KMS-11 (cell line): ENCODE results near the gene TRMO.

Experiments
- H2AFZ ChIP-seq: fragments of 200-600 bp; sonication (generic); 2 replicates; pipeline ENCODE4 v1.6.1; 2016; ENCODE audit warnings: antibody characterized with exemption, mixed run types, low read depth
- H3K27ac ChIP-seq: fragments of 200-600 bp; sonication (generic); 2 replicates; pipeline ENCODE4 v1.6.1; 2016; ENCODE audit warnings: mild to moderate bottlenecking, mixed run types
- H3K27me3 ChIP-seq: fragments of 200-600 bp; sonication (generic); 2 replicates; pipeline ENCODE4 v1.6.1; 2017; ENCODE audit warnings: mild to moderate bottlenecking, low read depth, mixed run types, moderate library complexity; ENCODE audit not compliant: insufficient read depth
- H3K36me3 ChIP-seq: fragments of 200-600 bp; sonication (generic); 2 replicates; pipeline ENCODE4 v1.6.1; 2017; ENCODE audit warnings: mild to moderate bottlenecking, mixed run types; ENCODE audit not compliant: insufficient read depth
- H3K4me1 ChIP-seq: fragments of 200-600 bp; sonication (generic); 2 replicates; pipeline ENCODE4 v1.6.1; 2016; ENCODE audit warnings: mild to moderate bottlenecking, low read depth, mixed run types; ENCODE audit not compliant: poor library complexity, severe bottlenecking
- H3K4me2 ChIP-seq: fragments of 200-600 bp; sonication (generic); 2 replicates; pipeline ENCODE4 v1.7.0; 2016; ENCODE audit warnings: mild to moderate bottlenecking, mixed run types
- H3K4me3 ChIP-seq: fragments of 200-600 bp; sonication (generic); IDR thresholded peaks from 2 replicates; pipeline ENCODE4 v1.6.1; 2017; ENCODE audit warnings: low read depth, low read length, mixed read lengths; ENCODE audit not compliant: insufficient read depth
- H3K79me2 ChIP-seq: fragments of 200-600 bp; sonication (generic); 2 replicates; pipeline ENCODE4 v1.6.1; 2016; ENCODE audit warnings: low read depth, mixed run types; ENCODE audit not compliant: insufficient read depth
- H3K9ac ChIP-seq: fragments of 200-600 bp; sonication (generic); 2 replicates; pipeline ENCODE4 v1.6.1; 2016; ENCODE audit warnings: mild to moderate bottlenecking, mixed run types
- H4K20me1 ChIP-seq: fragments of 200-600 bp; sonication (generic); 2 replicates; pipeline ENCODE4 v1.6.1; 2016; ENCODE audit warnings: mild to moderate bottlenecking, mixed run types; ENCODE audit not compliant: insufficient read depth
- TF ChIP-seq, protein P1 (sequence below): fragments of 200-600 bp; sonication (generic); conservative IDR thresholded peaks from 2 replicates; pipeline ENCODE4 v1.6.1; 2017; ENCODE audit warnings: low read depth, mild to moderate bottlenecking, antibody characterized with exemption, low read length, moderate library complexity, mixed read lengths

The TRMO gene

GRCh38 chr9:97874624-97875023 lies 47.7 kb downstream of the TRMO start:
- Histone ChIP-seq H2AFZ (no peak overlapping the region), H3K27ac (no peak overlapping the region), H3K4me3 (no peak overlapping the region), H3K36me3 (no peaks in the 10 kb centered on the region), H3K27me3 (no peaks in the 10 kb centered on the region), H3K9ac (no peak overlapping the region), H3K79me2 (no peaks in the 10 kb centered on the region), H3K4me2 (no peak overlapping the region), H4K20me1 (no peaks in the 10 kb centered on the region), H3K4me1 (no peaks in the 10 kb centered on the region)
- TF ChIP-seq, protein P1, sequence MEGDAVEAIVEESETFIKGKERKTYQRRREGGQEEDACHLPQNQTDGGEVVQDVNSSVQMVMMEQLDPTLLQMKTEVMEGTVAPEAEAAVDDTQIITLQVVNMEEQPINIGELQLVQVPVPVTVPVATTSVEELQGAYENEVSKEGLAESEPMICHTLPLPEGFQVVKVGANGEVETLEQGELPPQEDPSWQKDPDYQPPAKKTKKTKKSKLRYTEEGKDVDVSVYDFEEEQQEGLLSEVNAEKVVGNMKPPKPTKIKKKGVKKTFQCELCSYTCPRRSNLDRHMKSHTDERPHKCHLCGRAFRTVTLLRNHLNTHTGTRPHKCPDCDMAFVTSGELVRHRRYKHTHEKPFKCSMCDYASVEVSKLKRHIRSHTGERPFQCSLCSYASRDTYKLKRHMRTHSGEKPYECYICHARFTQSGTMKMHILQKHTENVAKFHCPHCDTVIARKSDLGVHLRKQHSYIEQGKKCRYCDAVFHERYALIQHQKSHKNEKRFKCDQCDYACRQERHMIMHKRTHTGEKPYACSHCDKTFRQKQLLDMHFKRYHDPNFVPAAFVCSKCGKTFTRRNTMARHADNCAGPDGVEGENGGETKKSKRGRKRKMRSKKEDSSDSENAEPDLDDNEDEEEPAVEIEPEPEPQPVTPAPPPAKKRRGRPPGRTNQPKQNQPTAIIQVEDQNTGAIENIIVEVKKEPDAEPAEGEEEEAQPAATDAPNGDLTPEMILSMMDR: no peak

DNA sequence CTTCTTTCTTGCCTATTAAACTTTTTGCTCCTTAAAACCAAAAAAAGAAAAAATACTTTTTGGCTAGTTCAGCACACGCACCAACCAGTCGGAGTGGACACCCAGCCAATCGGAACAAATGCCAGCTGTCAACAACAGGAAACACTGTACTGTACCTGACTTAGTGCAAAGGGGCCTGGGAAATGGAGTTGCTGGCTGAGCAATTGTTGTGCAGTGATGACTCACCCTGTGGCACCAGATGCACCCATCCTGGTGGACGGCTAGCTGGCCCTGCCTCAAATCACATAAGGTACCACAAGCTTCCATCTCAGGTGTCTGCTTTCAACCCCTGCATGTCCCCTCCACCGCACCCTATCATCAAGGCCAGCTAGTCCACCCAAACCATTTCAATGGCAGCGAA lies 48.4 kb downstream of the TRMO start:
- Histone ChIP-seq H3K79me2 (no peaks in the 10 kb centered on the region), H3K27ac (no peak overlapping the region), H3K4me1 (no peaks in the 10 kb centered on the region), H3K4me3 (no peak overlapping the region), H3K4me2 (no peak overlapping the region), H4K20me1 (no peaks in the 10 kb centered on the region), H2AFZ (no peak overlapping the region), H3K9ac (no peak overlapping the region), H3K36me3 (no peaks in the 10 kb centered on the region), H3K27me3 (no peaks in the 10 kb centered on the region)
- TF ChIP-seq, protein P1: no peak

DNA sequence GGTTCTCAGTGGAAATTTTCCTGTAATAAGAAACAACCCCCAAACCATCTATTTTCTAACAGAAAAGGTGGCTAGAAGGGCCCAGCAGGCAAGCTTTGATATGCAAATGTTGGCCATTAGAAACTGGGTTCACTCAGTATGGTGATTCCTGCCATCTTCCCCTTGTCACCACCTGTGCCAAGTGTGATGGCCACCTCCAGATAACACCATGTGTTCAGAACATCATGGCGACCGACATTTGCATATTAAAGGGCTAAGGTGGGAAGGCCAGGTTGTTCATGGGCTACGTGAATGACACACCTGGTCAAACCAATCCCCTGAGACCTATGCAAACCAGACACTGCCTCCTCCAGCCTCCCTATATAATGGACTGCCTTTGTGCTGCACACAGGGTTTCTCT lies 48.9 kb downstream of the TRMO start:
- Histone ChIP-seq H3K36me3 (no peaks in the 10 kb centered on the region), H3K79me2 (no peaks in the 10 kb centered on the region), H3K4me2 (no peak overlapping the region), H3K4me3 (no peak overlapping the region), H3K27me3 (no peaks in the 10 kb centered on the region), H3K4me1 (no peaks in the 10 kb centered on the region), H2AFZ (no peak overlapping the region), H3K9ac (no peak overlapping the region), H3K27ac (no peak overlapping the region), H4K20me1 (no peaks in the 10 kb centered on the region)
- TF ChIP-seq, protein P1: no peak

DNA sequence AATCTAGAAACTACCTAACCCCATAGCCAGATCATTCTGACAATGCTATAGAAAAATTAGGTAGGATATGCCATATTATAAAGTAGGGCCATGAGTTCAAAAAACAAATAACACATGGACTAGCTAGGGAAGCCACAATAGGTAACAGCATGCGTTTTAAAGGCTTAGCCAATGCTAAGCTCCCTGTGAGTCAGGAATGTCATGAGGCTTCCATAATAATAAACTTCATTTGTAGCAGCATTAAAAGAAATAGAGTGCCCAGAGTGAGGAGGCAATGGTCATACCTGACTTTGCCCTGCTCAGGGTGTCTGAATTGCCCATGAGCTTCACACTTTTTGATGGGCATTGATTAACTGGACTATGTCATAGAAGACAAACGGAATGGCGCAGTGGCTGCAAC lies 53.4 kb downstream of the TRMO start:
- Histone ChIP-seq H4K20me1 (no peaks in the 10 kb centered on the region), H3K27me3 (no peaks in the 10 kb centered on the region), H2AFZ (no peak overlapping the region), H3K9ac (no peak overlapping the region), H3K79me2 (no peaks in the 10 kb centered on the region), H3K36me3 (no peaks in the 10 kb centered on the region), H3K4me1 (no peaks in the 10 kb centered on the region), H3K4me3 (no peak overlapping the region), H3K4me2 (no peak overlapping the region), H3K27ac (no peak overlapping the region)
- TF ChIP-seq, protein P1: no peak
